Panc1 (cell line): ENCODE data around the gene SHF. TPM values are rescaled to one million over a fixed set of nuclear protein-coding genes. Genes with fewer than 3 reads are reported as not detected.
A peak's percentile ranks its signal among the peaks of the same experiment; 100 is the strongest.

Experiments used
- ATAC-seq: fragments of 200-7000 bp; cut with Tn5 transposase; 2 replicates; pipeline ENCODE4 v1.9.1; 2020; ENCODE audit warnings: mild to moderate bottlenecking, moderate library complexity
- BruUV-seq: library from RNA; stranded (reverse); fragments of 400-500 nt; replicated peaks from 2 replicates; lab custom pipeline; 2021; lab: Mats Ljungman, UMichigan
- CTCF ChIA-PET: fragments of 300-600 bp; sonication (Branson Sonifier 250); formaldehyde crosslinking; loops from one replicate; lab custom pipeline; 2022; ENCODE audit warnings: antibody characterized with exemption; lab: Charles Lee
- POLR2A ChIA-PET: fragments of 300-600 bp; sonication (Branson Sonifier 250); formaldehyde crosslinking; loops from one replicate; lab custom pipeline; 2022; ENCODE audit warnings: antibody characterized with exemption; lab: Charles Lee
- DNase-seq: peaks from one replicate; pipeline ENCODE4 v3.0.0-alpha.2; 2010; ENCODE audit warnings: low read depth, low spot score
- H3K27ac ChIP-seq: 2 replicates; pipeline ENCODE4 v1.5.1; 2011; ENCODE audit warnings: mild to moderate bottlenecking, low read length, inconsistent platforms
- H3K27me3 ChIP-seq: fragments of 200-500 bp; sonication (Bioruptor generic); 2 replicates; pipeline ENCODE4 v1.6.0; 2014; ENCODE audit warnings: low read length, inconsistent platforms; ENCODE audit not compliant: control insufficient read depth, insufficient read depth
- H3K36me3 ChIP-seq: fragments of 200-500 bp; sonication (Bioruptor generic); 2 replicates; pipeline ENCODE4 v1.5.1; 2014; ENCODE audit warnings: inconsistent platforms, mild to moderate bottlenecking, low read length, moderate library complexity; ENCODE audit not compliant: control insufficient read depth, insufficient read depth
- H3K4me1 ChIP-seq: 2 replicates; pipeline ENCODE4 v1.5.1; 2011; ENCODE audit warnings: inconsistent platforms, mild to moderate bottlenecking, low read length, moderate library complexity; ENCODE audit not compliant: control insufficient read depth, insufficient read depth
- H3K4me3 ChIP-seq, 2 experiments: 2 replicates each; pipeline ENCODE4 v1.5.1; 2011 to 2012; ENCODE audit warnings: low read depth in 2 of 2, low read length in 2 of 2, mild to moderate bottlenecking in 2 of 2, inconsistent platforms in 1 of 2, moderate library complexity in 1 of 2
- H3K9me3 ChIP-seq: fragments of 200-500 bp; sonication (Bioruptor generic); 2 replicates; pipeline ENCODE4 v1.5.1; 2014; ENCODE audit warnings: low read depth, mild to moderate bottlenecking, inconsistent platforms, low read length, moderate library complexity; ENCODE audit not compliant: control insufficient read depth, insufficient read depth
- CTCF ChIP-seq: fragments of 450-650 bp; IDR thresholded peaks from 2 replicates; pipeline ENCODE4 v1.5.1; 2017; ENCODE audit warnings: mild to moderate bottlenecking
- POLR2AphosphoS5 ChIP-seq: IDR thresholded peaks from 2 replicates; pipeline ENCODE4 v1.6.1; 2012; ENCODE audit warnings: mild to moderate bottlenecking, low read depth, low read length, moderate library complexity
- REST ChIP-seq, 2 experiments: IDR thresholded peaks; 2 replicates each; pipeline ENCODE4 v1.6.1; 2011 to 2012; ENCODE audit warnings: low read depth in 2 of 2, control low read depth in 1 of 2, low read length in 1 of 2, mild to moderate bottlenecking in 1 of 2, moderate library complexity in 1 of 2; ENCODE audit not compliant: insufficient read depth in 1 of 2
- SIN3A ChIP-seq: IDR thresholded peaks from 2 replicates; pipeline ENCODE4 v1.6.1; 2012; ENCODE audit warnings: low read depth, mild to moderate bottlenecking, low read length, moderate library complexity, borderline replicate concordance; ENCODE audit not compliant: insufficient read depth
- TCF7L2 ChIP-seq: IDR thresholded peaks from 2 replicates; pipeline ENCODE4 v1.6.1; 2011; ENCODE audit warnings: mild to moderate bottlenecking, low read depth, low read length, inconsistent platforms
- in situ Hi-C: cut with HindIII; loops from 2 replicates; pipeline ENCODE4 v1.10.0; 2016; ENCODE audit warnings: low sequenced_read_pairs, low pct_unique_long_range_greater_than_20kb
- intact Hi-C: fragments of 100-400 bp; cut with micrococcal nuclease; formaldehyde crosslinking; loops from one replicate; pipeline ENCODE4 v1.10.0; 2022; ENCODE audit not compliant: unreplicated experiment
- total RNA-seq: library from RNA; stranded (reverse); gene quantifications from one replicate; pipeline ENCODE4 v1.2.1, GENCODE V29; 2021; ENCODE audit not compliant: unreplicated experiment

SHF gene
- total RNA-seq, 1 experiment from 2014 or later = 3.0 TPM

GRCh38 chr15:45131510-45131909 is 56.3 kb downstream of the SHF start:
- no peaks in the 10 kb centered on the region; the same call in 1 of the 2 replicates for H3K36me3 ChIP-seq
- no peak overlapping the region for H3K27ac ChIP-seq
- TF ChIP-seq SIN3A (no peak), CTCF (no peak), POLR2AphosphoS5 (no peak), TCF7L2 (no peak), REST (IDR thresholded peaks at IDR 0.05; ENCODE audit: insufficient read depth in 1 of 2, low read depth in 2 of 2, low read length in 1 of 2) (no peak)
- BruUV-seq = no TSS peak
- CTCF ChIA-PET = interaction anchor here (1.4 kb wide), 1 partner anchor 31 kb away, joined by 5 read pairs; no protein-coding TSS in a partner anchor
- in situ Hi-C loops (no loop called here), intact Hi-C loops (no loop called here)
- POLR2A ChIA-PET = no interaction called here
- H3K27me3 ChIP-seq = peaks cover 7% of the 10 kb centered on the region
- no peaks in the 10 kb centered on the region for H3K4me1 ChIP-seq
- ATAC-seq (no peak), DNase-seq (no peak)
- H3K9me3 ChIP-seq = no peaks in the 10 kb centered on the region
- H3K4me3 ChIP-seq = no peak overlapping the region

GRCh38 chr15:45130291-45131000 is 57.3 kb downstream of the SHF start:
- Histone ChIP-seq H3K9me3 (no peaks in the 10 kb centered on the region), H3K4me3 (no peak overlapping the region), H3K27ac (no peak overlapping the region), H3K36me3 (no peaks in the 10 kb centered on the region; the same call in 1 of the 2 replicates), H3K4me1 (no peaks in the 10 kb centered on the region), H3K27me3 (peaks cover 8% of the 10 kb centered on the region)
- ChIA-PET CTCF (interaction anchor here (0.6 to 1.4 kb wide), 3 partner anchors 12 to 262 kb away, joined by 3 to 5 read pairs (median 3); no protein-coding TSS in a partner anchor), POLR2A (no interaction called here)
- in situ Hi-C loops = no loop called here
- intact Hi-C loops = no loop called here
- ATAC-seq (no peak), DNase-seq (no peak)
- TF ChIP-seq POLR2AphosphoS5 = no peak
- BruUV-seq = no TSS peak

GRCh38 chr15:45129651-45130129 is 58.1 kb downstream of the SHF start, which contains the start of the genes DUOX1 and DUOXA1:
DUOX1 (plus strand) TSS chr15:45129994; CDS start chr15:45131967, 1,973 bp downstream.
DUOXA1 (minus strand) TSS chr15:45129879; CDS start chr15:45123014, 6,865 bp downstream.
- intact Hi-C loops (no loop called here), in situ Hi-C loops (no loop called here)
- H3K27ac ChIP-seq = no peak within 1 kb of the TSS
- BruUV-seq = no TSS peak
- CTCF ChIA-PET = interaction anchor here (0.6 kb wide), 2 partner anchors 10 to 157 kb away, joined by 5 to 6 read pairs; no protein-coding TSS in a partner anchor
- no peak for TF ChIP-seq REST (IDR thresholded peaks at IDR 0.05; ENCODE audit: insufficient read depth in 1 of 2, low read depth in 2 of 2, low read length in 1 of 2)
- TF ChIP-seq CTCF = no peak
- TF ChIP-seq SIN3A = no peak
- TF ChIP-seq TCF7L2 = no peak
- no peak for TF ChIP-seq POLR2AphosphoS5
- H3K36me3 ChIP-seq = no peaks in the 10 kb centered on the region; the same call in 1 of the 2 replicates
- peak; percentile 23; the same call in 1 of the 2 replicates for ATAC-seq
- POLR2A ChIA-PET = no interaction called here
- H3K4me1 ChIP-seq = no peaks in the 10 kb centered on the region
- DNase-seq = no peak
- H3K4me3 ChIP-seq = no peak within 1 kb of the TSS
- H3K9me3 ChIP-seq = no peaks in the 10 kb centered on the region
- peaks cover 10% of the 10 kb centered on the region for H3K27me3 ChIP-seq
